ENCODE data around the gene TMEM233. TPM values are rescaled to one million over a fixed set of nuclear protein-coding genes. Genes with fewer than 3 reads are reported as not detected.

Gene TMEM233
- total RNA-seq, 2 experiments from 2014 or later: not detected

DNA sequence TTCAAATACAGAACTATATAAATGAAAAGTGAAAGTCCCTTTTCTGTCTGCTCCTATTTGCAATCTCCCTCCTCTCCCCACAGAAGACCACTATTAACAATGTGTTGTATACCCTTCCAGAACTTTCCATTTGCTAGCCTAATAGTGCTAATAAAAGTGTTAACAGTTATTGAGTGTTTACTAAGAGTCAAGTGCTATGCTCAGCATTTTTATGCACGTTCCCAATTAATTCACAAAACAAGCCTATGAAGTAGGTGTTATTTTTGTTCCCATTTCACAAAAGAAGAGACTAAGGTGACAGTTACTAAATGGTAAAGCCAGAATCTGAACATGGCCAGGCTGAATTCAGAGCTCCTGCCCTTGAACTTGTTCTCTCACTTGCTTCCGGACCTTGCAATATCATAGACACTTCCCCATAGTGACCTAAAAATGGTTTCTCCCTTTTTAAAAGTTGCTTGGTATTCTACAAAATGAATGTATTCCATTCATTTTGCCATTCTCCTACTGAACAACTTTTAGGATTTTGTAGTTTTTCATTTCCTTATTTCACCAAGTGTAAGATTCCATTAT, 72.7 kb downstream of the TMEM233 start:
- Histone ChIP-seq H3K9me2 (ENCODE audit: insufficient read depth, low read length) (no peaks in the 10 kb centered on the region), H3K27ac (ENCODE audit: low read depth, low read length, poor library complexity, severe bottlenecking) (peak overlapping the region; percentile 89), H3K79me2 (ENCODE audit: insufficient read depth, low read depth, low read length) (peaks cover 32% of the 10 kb centered on the region), H3K4me2 (ENCODE audit: low read length) (peak overlapping the region; percentile 87), H3K4me3 (ENCODE audit: low read depth, low read length, poor library complexity, severe bottlenecking) (peak overlapping the region; percentile 92), H3K36me3 (ENCODE audit: insufficient read depth, low read length) (peaks cover 21% of the 10 kb centered on the region), H3K4me1 (ENCODE audit: insufficient read depth, low read length, poor library complexity, severe bottlenecking) (peaks cover 36% of the 10 kb centered on the region), H4K20me1 (ENCODE audit: insufficient read depth, low read length) (no peaks in the 10 kb centered on the region), H2AFZ (ENCODE audit: low read length) (peak overlapping the region; percentile 99), H3K9me3 (ENCODE audit: low read length) (no peaks in the 10 kb centered on the region; the same call in 1 of the 2 replicates)
- TF ChIP-seq EZH2phosphoT487 (IDR thresholded peaks at IDR 0.05; ENCODE audit: borderline replicate concordance, low read depth, low read length): no peak
- TF ChIP-seq, protein P1, sequence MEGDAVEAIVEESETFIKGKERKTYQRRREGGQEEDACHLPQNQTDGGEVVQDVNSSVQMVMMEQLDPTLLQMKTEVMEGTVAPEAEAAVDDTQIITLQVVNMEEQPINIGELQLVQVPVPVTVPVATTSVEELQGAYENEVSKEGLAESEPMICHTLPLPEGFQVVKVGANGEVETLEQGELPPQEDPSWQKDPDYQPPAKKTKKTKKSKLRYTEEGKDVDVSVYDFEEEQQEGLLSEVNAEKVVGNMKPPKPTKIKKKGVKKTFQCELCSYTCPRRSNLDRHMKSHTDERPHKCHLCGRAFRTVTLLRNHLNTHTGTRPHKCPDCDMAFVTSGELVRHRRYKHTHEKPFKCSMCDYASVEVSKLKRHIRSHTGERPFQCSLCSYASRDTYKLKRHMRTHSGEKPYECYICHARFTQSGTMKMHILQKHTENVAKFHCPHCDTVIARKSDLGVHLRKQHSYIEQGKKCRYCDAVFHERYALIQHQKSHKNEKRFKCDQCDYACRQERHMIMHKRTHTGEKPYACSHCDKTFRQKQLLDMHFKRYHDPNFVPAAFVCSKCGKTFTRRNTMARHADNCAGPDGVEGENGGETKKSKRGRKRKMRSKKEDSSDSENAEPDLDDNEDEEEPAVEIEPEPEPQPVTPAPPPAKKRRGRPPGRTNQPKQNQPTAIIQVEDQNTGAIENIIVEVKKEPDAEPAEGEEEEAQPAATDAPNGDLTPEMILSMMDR (conservative IDR thresholded peaks at IDR 0.05; ENCODE audit: low read length): no peak
- POLR2A ChIA-PET: interaction anchor here (0.5 to 1.0 kb wide), 3 partner anchors 16 to 577 kb away, joined by 3 read pairs; no protein-coding TSS in a partner anchor
- no TSS peak for BruUV-seq (replicated peaks)
- intact Hi-C loops (cut with micrococcal nuclease; ENCODE audit: unreplicated experiment): loop anchor here (5.0 kb wide), 1 partner anchor 224 kb away; no protein-coding TSS in a partner anchor
- DNase-seq (ENCODE audit: low spot score): peak; percentile 56
- CTCF ChIA-PET (ENCODE audit: unreplicated experiment): no interaction called here

DNA sequence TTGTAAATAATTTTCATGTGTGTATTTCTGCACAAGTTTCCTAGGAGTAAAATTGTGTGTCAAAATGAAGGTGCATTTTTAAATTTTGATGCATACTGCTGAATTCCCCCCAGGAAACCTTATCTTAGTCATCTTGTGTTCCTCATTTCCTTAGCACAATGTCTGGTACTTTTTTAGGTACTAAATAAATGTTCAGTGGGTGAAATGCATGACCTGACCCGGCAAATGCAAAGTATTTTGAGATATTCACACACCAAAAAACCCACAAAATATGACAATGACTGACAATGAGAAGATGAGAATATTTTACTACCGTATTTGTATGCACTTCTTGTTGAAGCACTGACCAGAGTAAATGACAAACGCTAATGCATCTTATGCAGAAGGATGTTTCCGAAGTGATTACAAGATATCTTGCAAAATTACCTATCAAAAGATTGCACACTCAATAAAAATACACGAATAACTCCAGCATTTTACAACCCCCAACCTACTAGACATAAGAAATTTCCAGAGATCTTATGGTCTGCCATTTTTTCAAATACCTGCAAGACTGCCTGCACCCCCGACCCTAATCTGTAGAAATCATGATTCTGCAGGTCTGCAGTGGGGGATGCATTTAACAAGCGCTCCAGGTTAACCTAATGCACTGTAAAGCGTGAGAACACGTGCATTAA, 73.5 kb downstream of the TMEM233 start:
- TF ChIP-seq EZH2phosphoT487 (IDR thresholded peaks at IDR 0.05; ENCODE audit: borderline replicate concordance, low read depth, low read length): no peak
- TF ChIP-seq, protein P1 (conservative IDR thresholded peaks at IDR 0.05; ENCODE audit: low read length): no peak
- Histone ChIP-seq H4K20me1 (ENCODE audit: insufficient read depth, low read length) (no peaks in the 10 kb centered on the region), H3K27ac (ENCODE audit: low read depth, low read length, poor library complexity, severe bottlenecking) (peak overlapping the region; percentile 89), H3K4me2 (ENCODE audit: low read length) (peak overlapping the region; percentile 87), H3K4me1 (ENCODE audit: insufficient read depth, low read length, poor library complexity, severe bottlenecking) (peaks cover 36% of the 10 kb centered on the region), H3K36me3 (ENCODE audit: insufficient read depth, low read length) (peaks cover 28% of the 10 kb centered on the region), H2AFZ (ENCODE audit: low read length) (peak overlapping the region; percentile 99), H3K4me3 (ENCODE audit: low read depth, low read length, poor library complexity, severe bottlenecking) (peak overlapping the region; percentile 92), H3K9me3 (ENCODE audit: low read length) (no peaks in the 10 kb centered on the region; the same call in 1 of the 2 replicates), H3K79me2 (ENCODE audit: insufficient read depth, low read depth, low read length) (peaks cover 35% of the 10 kb centered on the region), H3K9me2 (ENCODE audit: insufficient read depth, low read length) (no peaks in the 10 kb centered on the region)
- DNase-seq (ENCODE audit: low spot score): peak; percentile 19
- CTCF ChIA-PET (ENCODE audit: unreplicated experiment): no interaction called here
- intact Hi-C loops (cut with micrococcal nuclease; ENCODE audit: unreplicated experiment): loop anchor here (5.0 kb wide), 1 partner anchor 225 kb away; no protein-coding TSS in a partner anchor
- POLR2A ChIA-PET: interaction anchor here (0.7 to 1.0 kb wide), 2 partner anchors 15 to 33 kb away, joined by 3 to 4 read pairs; no protein-coding TSS in a partner anchor
- BruUV-seq (replicated peaks): no TSS peak
